ENCODE results near the gene MBLAC1. TPM values are rescaled to one million over a fixed set of nuclear protein-coding genes. Genes with fewer than 3 reads are reported as not detected.

Gene MBLAC1
- total and polyA plus RNA-seq, 9 of the 15 experiments (the other 6 are each of a cell fraction or from before 2014, with no cell fraction given): 0.03 to 3.1 (median 0.52) TPM

GRCh38 chr7:100158229-100159098 is 31.7 kb downstream of the MBLAC1 start, which contains the start of gene TRAPPC14 (continued):
- TF ChIP-seq ZNF518B (CRISPR knock-in tag; IDR thresholded peaks at IDR 0.05) (no peak), ZNF717 (CRISPR knock-in tag; IDR thresholded peaks at IDR 0.05) (no peak), ZNF239 (CRISPR knock-in tag; IDR thresholded peaks at IDR 0.05) (no peak; the same call in 1 of the 2 replicates), ATF6 (CRISPR knock-in tag; IDR thresholded peaks at IDR 0.05) (0 out of 2 replicates have a peak, but pooled peaks have one; percentile 32), DMBX1 (CRISPR knock-in tag; IDR thresholded peaks at IDR 0.05; ENCODE audit: borderline replicate concordance) (peak; percentile 45), MAZ (CRISPR knock-in tag; conservative IDR thresholded peaks at IDR 0.05 in 1 of 2, IDR thresholded peaks at IDR 0.05 in 1 of 2) (peak; percentile 91 to 97), SP1 (CRISPR knock-in tag; IDR thresholded peaks at IDR 0.05) (peak; percentile 89), ZMIZ1 (IDR thresholded peaks at IDR 0.05; ENCODE audit: low read depth in 2 of 2, low read length in 2 of 2) (0 out of 4 replicates have a peak, but pooled peaks of 1 of the 2 experiments have one; percentile 12), ZBTB34 (CRISPR knock-in tag; IDR thresholded peaks at IDR 0.05) (no peak), ZNF444 (CRISPR knock-in tag; IDR thresholded peaks at IDR 0.05) (no peak), ATF1 (CRISPR knock-in tag; IDR thresholded peaks at IDR 0.05) (no peak), ATF1 (tag; IDR thresholded peaks at IDR 0.05) (peak; percentile 72), SREBF2 (CRISPR knock-in tag; IDR thresholded peaks at IDR 0.05) (0 out of 2 replicates have a peak, but pooled peaks have one; percentile 35), ARHGAP35 (IDR thresholded peaks at IDR 0.05; ENCODE audit: partially characterized antibody) (no peak), MYNN (IDR thresholded peaks at IDR 0.05) (no peak; the same call in 1 of the 2 replicates), MYNN (CRISPR knock-in tag; IDR thresholded peaks at IDR 0.05) (no peak)
